Panc1 (cell line): ENCODE results near the gene HEG1.

Experiments used
- CTCF ChIP-seq: fragments of 450-650 bp; IDR thresholded peaks from 2 replicates; pipeline ENCODE4 v1.5.1; 2017; ENCODE audit warnings: mild to moderate bottlenecking
- POLR2AphosphoS5 ChIP-seq: IDR thresholded peaks from 2 replicates; pipeline ENCODE4 v1.6.1; 2012; ENCODE audit warnings: mild to moderate bottlenecking, low read depth, low read length, moderate library complexity
- REST ChIP-seq, 2 experiments: IDR thresholded peaks; 2 replicates each; pipeline ENCODE4 v1.6.1; 2011 to 2012; ENCODE audit warnings: low read depth in 2 of 2, control low read depth in 1 of 2, low read length in 1 of 2, mild to moderate bottlenecking in 1 of 2, moderate library complexity in 1 of 2; ENCODE audit not compliant: insufficient read depth in 1 of 2
- SIN3A ChIP-seq: IDR thresholded peaks from 2 replicates; pipeline ENCODE4 v1.6.1; 2012; ENCODE audit warnings: low read depth, mild to moderate bottlenecking, low read length, moderate library complexity, borderline replicate concordance; ENCODE audit not compliant: insufficient read depth

- TF ChIP-seq CTCF (no peak), POLR2AphosphoS5 (no peak), REST (IDR thresholded peaks at IDR 0.05; ENCODE audit: insufficient read depth in 1 of 2, low read depth in 2 of 2, low read length in 1 of 2) (no peak), SIN3A (no peak)
Observed at GRCh38 chr3:124981472-124981871, 74.3 kb downstream of the HEG1 start.
